VCaP (cell line): ENCODE data around the gene RXFP3.

Experiments
- H3K27ac ChIP-seq: fragments of 450-650 bp; 2 replicates; pipeline ENCODE4 v1.5.1; 2017
- TF ChIP-seq, protein P1 (sequence below): fragments of 450-650 bp; conservative IDR thresholded peaks from 2 replicates; pipeline ENCODE4 v1.5.1; 2017; ENCODE audit warnings: mild to moderate bottlenecking, moderate library complexity

RXFP3 gene

DNA sequence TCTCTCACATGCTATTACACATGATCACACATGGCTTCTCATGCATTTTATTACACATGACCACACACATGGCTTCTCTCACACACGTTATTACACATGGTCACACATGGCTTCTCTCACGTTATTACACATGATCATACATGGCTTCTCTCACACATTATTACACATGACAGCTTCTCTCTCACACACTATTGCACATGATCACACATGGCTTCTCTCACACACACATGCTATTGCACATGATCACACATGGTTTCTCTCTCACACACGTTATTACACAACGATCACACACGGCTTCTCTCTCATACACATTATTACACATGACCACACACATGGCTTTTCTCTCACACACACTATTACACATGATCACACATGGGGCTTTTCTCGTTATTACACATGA lies 49.3 kb downstream of the RXFP3 start:
- TF ChIP-seq, protein P1, sequence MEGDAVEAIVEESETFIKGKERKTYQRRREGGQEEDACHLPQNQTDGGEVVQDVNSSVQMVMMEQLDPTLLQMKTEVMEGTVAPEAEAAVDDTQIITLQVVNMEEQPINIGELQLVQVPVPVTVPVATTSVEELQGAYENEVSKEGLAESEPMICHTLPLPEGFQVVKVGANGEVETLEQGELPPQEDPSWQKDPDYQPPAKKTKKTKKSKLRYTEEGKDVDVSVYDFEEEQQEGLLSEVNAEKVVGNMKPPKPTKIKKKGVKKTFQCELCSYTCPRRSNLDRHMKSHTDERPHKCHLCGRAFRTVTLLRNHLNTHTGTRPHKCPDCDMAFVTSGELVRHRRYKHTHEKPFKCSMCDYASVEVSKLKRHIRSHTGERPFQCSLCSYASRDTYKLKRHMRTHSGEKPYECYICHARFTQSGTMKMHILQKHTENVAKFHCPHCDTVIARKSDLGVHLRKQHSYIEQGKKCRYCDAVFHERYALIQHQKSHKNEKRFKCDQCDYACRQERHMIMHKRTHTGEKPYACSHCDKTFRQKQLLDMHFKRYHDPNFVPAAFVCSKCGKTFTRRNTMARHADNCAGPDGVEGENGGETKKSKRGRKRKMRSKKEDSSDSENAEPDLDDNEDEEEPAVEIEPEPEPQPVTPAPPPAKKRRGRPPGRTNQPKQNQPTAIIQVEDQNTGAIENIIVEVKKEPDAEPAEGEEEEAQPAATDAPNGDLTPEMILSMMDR, result no peak
- no peak overlapping the region for H3K27ac ChIP-seq
